Esophagus muscularis mucosa (tissue), 3 donors: ENCODE data around the gene CDC123.

ENCODE experiments used
- POLR2A ChIP-seq: fragments of 450-650 bp; IDR thresholded peaks from one replicate; pipeline ENCODE4 v1.6.1; 2017; ENCODE audit warnings: antibody characterized with exemption, moderate library complexity, mild to moderate bottlenecking, low read depth
- POLR2AphosphoS5 ChIP-seq, 2 donors: sonication (generic); formaldehyde crosslinking; IDR thresholded peaks; one replicate each; pipeline ENCODE4 v1.6.1; 2017; ENCODE audit warnings: antibody characterized with exemption in 2 of 2
- TF ChIP-seq, protein P1 (sequence below), 3 experiments: fragments of 200-600 bp in 2 of 3; fragments of 450-650 bp in 1 of 3; sonication (generic) in 2 of 3; IDR thresholded peaks; one replicate each; pipeline ENCODE4 v1.5.1; 2017 to 2019; ENCODE audit warnings: antibody characterized with exemption in 3 of 3, mild to moderate bottlenecking in 2 of 3, moderate library complexity in 1 of 3

DNA sequence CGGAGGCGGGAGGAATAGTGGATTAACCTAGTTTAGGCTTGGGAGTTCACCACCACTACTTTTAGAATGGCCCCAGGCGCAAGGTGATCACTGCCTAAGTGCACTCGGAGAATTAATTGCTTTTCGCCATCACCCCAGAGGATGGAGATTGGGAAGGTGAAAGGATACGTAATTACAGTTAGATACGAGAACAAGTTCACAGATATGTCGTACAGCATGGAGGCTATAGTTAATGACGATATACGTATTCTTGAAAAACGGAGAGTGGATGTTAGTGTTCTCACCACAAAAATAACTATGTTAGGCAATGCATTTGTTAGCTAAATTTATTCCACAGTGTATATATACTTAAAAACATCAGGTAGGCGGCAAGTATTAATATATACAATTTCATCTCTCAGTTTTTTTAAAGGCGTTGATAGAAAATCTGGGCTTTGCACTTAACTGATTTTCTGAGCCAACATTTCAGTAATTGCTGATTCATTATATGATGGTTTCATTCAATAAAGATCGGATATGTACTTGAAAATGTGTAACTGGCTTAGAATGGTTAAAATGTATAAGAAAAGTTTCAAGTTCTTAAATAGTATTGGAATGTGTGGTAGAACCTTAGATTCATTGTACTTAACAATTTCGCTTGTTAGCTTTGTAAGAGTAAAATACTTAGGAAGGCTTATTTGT, 683 bp downstream of the CDC123 start:
- TF ChIP-seq, protein P1, sequence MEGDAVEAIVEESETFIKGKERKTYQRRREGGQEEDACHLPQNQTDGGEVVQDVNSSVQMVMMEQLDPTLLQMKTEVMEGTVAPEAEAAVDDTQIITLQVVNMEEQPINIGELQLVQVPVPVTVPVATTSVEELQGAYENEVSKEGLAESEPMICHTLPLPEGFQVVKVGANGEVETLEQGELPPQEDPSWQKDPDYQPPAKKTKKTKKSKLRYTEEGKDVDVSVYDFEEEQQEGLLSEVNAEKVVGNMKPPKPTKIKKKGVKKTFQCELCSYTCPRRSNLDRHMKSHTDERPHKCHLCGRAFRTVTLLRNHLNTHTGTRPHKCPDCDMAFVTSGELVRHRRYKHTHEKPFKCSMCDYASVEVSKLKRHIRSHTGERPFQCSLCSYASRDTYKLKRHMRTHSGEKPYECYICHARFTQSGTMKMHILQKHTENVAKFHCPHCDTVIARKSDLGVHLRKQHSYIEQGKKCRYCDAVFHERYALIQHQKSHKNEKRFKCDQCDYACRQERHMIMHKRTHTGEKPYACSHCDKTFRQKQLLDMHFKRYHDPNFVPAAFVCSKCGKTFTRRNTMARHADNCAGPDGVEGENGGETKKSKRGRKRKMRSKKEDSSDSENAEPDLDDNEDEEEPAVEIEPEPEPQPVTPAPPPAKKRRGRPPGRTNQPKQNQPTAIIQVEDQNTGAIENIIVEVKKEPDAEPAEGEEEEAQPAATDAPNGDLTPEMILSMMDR (IDR thresholded peaks at IDR 0.05) = no peak
- no peak for TF ChIP-seq POLR2A
- no peak for TF ChIP-seq POLR2AphosphoS5 (IDR thresholded peaks at IDR 0.05)
